GM18502 (cell line): ENCODE measurements around the gene ZNF619.

Experiments used
- ATAC-seq: cut with Tn5 transposase; IDR thresholded peaks from one replicate; pipeline ENCODE4 v1.9.1; 2021; ENCODE audit warnings: mild to moderate bottlenecking; ENCODE audit not compliant: unreplicated experiment, poor library complexity

Gene ZNF619

DNA sequence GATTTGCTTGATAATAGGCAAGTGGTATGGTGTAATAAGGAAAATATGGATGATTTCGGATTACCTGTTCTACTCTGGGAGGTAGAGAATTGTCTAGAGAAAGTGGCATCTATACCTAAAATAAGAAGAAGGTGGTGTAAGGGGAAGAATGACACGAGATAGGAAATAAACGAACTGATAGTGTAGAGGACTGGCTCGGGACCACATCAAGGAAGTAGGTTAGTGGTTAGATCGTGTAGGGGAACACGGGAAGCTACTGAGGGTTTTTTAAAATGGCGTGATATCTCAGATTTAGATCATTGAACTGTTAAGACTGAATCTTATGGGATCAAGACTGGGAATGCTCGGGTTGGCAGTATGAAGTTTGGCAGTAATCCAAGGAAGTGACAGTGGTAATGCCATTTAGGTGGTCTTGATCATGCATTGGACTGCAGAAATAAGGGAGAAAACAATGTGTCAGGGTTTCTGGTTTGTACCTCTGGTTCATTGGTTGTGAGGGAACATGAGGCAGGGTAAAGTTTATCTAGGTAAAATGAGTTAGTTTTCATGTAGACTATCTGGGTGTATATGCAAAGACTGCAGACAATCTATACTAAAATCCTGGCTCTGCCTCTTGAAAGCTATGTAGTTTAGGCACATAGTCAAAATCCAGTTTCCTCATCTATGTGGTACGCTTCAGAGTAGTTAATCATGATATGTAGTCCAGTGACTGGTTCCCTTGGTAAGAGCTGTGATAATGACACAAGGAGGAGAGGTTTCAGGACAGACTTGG lies 12.4 kb upstream of the ZNF619 start:
- ATAC-seq: no peak

DNA sequence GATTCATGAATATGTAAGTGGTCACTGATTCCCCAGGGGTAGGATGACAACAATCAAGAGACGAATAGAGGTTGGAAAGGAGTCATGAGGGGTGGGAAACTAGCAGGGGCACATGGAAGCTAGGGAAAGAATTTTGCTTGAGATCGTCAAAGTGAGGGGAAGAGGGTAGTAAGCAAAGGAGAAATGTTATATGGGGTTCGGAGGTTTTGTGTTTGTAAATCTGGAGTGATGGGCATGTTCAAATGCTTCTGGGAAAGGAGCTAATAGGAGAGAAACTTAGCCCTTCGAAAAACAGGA lies 11.9 kb upstream of the ZNF619 start:
- no peak for ATAC-seq

DNA sequence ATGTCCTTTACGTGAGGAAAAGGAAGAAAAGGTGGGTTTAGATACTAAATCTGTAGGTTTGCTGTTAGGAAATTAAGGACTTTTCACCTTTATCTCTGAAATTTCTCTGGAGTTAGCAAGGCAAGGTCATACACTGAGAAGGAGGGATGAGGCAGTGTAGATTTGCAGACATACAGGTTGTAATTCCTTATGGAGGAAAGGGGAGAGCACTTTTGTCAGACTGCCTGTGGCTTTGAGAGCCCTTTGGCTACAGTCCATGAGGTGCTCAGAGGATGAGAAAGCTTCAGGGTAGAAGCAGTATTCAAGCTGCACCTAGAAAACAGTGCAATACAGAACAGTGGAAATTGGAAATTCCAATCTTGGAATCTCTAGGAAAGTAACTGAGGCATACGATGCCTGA lies 11.5 kb upstream of the ZNF619 start:
- ATAC-seq: no peak

DNA sequence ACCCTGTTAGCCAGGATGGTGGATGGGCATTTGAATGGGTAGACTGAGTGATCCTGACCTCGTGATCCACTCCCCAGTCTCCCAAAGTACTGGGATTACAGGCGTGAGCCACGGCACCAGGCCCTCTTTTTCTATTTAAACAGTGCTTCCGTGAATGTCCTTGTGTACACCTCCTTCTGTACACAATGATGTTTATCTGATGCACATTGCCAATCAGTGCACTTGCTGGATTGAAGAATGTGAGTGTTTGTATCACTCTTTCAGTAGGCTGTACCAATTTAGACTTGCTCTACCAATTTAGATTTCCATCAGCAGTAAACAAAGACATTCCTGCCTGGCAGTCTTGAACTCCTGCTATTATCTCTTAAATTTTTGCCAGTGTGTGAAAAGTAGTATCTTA lies 8.9 kb upstream of the ZNF619 start:
- no peak for ATAC-seq

DNA sequence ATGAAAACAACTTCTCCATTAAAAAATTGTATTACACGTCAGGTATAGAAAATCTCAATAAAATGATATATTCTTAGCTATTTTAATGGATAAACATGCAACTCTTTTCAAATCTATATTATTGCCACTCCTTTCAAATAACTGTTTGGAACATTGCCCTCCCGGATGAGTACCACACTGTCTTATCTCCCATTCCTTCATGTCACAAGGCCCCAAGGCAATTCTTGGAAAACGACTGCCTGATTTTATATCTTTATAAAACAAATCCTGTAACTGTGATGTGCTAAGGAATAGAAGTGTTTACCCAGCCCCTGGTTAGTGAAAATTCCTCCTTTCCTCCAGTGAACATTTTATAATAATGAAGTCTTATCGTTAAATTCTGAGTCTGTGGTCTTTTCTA lies 6.2 kb upstream of the ZNF619 start:
- ATAC-seq: no peak

DNA sequence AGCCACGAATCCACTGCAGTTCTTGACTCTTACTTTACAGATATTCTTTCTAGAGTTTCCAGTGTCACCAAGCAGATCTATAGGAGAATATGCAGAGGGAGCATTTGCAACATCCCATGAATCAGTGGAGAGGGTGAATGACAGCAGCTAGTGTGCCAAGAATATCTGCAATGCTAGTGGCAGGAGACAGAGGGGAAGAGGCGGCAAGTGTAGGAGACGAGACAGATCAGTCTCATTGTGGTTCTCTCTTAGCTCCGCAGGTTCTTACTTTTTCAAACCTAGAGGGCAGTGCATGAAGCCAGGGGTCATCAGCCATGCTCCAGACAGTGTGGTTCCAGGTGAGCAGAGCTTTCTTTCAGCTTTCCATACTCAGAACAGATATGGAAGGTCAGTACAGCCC lies 744 bp downstream of the ZNF619 start:
- no peak for ATAC-seq

DNA sequence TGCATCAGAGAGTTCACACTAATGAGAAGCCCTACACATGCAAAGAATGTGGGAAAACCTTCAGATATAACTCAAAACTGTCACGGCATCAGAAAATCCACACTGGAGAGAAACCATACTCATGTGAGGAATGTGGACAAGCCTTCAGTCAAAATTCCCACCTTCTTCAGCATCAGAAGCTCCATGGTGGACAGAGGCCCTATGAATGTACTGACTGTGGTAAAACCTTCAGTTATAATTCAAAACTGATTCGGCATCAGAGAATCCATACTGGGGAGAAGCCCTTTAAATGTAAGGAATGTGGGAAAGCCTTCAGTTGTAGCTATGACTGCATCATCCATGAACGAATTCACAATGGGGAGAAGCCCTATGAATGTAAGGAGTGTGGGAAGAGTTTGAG lies 10.2 kb downstream of the ZNF619 start:
- no peak for ATAC-seq

DNA sequence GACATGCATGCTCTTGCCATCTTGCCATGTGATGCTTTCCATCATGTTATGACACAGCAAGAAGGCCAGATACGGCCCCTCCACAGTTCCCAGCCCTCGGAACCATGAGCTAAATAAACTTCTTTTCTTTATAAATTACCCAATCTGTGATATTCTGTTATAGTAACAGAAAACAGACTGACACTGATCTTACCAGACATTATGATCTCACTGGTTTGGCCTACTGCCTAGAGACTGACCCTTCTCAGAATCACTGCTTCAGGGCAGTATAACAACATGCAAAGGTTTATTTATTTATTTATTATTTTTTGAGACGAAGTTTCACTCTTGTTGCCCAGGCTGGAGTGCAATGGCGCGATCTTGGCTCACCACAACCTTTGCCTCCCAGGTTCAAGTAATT lies 14.0 kb downstream of the ZNF619 start:
- ATAC-seq: no peak

DNA sequence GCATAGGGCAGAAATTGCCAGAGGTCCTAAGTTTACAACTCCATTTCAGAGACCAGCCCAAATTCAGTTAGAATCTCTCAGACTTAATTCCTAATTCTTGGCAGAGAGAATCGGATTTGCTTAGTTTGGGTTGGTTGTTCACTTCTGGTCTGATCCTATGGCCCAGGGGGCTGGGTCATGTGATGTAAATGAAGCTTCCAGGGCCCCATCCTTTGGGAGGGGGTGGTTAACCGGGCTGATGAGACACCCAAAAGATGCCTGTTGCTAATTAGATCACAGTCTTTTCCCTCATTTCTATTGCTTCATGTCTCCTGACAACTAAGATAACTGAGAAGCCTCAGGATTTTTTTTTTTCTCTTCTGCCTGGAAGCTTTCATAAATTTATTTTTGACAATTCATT lies 17.8 kb downstream of the ZNF619 start:
- no peak for ATAC-seq

DNA sequence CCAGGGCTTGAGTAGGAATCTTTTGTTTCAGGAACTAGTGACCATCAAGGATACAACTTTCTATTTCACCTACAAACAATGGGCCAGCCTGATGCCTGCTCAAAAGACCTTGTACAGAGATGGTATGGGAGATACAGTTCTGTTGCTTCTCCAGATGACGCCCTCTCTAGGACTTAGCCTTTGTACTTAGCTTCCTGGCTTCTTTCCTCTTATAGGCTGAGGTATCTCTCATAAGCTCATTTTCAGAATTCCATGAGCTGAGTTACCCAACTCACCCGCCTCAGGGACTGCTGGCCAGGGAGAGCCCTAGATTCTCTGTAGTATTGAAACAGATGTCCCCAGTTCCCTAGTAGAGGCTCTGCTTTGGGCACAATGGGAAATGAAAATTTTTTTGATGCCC lies 20.4 kb downstream of the ZNF619 start:
- ATAC-seq: no peak

DNA sequence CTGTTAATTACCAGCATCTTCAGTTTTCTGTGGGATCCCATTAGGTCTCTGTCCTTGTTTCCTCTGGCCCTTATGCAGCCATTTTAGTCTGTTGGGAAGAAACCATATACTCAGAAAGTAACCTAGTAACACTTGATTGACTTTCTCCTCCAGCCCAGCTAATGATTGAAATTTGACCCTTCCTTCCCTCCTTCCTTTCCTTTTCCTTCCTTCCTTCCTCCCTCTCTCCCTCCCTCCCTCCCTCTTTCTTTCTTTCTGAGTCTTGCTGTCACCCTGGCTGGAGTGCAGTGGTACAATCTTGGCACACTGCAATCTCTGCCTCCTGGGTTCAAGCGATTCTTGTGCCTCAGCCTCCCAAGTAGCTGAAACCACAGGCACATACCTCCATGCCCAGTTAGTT lies 23.0 kb downstream of the ZNF619 start:
- ATAC-seq: no peak

DNA sequence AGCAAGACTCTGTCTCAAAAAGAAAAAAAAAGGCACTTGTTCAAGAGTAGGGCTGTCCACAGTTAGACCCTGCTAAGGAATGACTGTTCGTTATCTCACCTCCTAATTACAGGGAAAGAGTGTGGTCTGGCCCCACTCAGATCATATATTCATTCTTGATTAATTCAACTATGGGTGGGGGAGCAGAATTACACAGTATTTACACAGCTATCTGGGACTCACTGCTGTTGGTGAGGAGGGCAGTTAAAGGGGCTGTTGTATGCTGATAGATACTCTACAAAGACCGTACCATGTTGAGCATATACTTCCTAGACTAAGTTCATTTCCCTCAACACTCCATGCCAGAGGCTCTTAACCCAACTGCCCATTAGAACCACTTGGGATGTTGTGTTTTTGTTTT lies 25.1 kb downstream of the ZNF619 start:
- ATAC-seq: no peak

DNA sequence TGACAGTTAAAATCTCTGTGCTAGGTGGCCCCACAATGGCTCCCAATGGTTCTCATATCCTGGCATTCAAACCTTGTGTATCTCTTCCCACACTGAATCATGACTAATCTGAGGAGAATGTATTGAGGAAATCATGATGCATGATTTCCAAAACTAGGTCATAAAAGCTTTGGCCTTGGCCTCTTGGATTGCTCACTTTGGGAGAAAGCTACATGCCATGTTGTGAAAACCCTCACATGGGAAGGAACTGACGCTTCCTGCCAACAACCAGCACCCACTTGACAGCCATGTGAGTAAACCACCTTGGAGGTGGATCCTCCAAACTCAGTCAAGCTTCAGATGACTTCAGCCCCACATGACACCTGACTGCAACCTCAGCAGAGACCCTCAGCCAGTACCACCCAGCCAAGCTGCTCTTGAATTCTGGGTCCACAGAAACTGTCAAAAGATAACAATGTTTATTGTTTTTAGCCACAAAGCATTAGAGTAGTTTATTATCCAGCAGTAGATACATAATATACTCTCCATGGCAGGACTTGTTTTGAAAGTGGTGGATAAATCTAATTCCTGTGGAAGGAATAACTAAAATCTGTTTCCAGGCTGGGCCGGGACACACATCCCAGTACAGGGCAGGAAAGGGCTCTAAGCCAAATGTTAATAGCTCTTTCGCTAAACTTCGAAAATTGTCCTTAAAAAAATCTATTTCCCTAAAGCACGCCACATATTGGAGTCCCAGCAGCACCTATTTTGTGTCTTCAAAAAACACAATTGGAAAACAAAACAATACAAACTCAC lies 27.9 kb downstream of the ZNF619 start:
- ATAC-seq: no peak

DNA sequence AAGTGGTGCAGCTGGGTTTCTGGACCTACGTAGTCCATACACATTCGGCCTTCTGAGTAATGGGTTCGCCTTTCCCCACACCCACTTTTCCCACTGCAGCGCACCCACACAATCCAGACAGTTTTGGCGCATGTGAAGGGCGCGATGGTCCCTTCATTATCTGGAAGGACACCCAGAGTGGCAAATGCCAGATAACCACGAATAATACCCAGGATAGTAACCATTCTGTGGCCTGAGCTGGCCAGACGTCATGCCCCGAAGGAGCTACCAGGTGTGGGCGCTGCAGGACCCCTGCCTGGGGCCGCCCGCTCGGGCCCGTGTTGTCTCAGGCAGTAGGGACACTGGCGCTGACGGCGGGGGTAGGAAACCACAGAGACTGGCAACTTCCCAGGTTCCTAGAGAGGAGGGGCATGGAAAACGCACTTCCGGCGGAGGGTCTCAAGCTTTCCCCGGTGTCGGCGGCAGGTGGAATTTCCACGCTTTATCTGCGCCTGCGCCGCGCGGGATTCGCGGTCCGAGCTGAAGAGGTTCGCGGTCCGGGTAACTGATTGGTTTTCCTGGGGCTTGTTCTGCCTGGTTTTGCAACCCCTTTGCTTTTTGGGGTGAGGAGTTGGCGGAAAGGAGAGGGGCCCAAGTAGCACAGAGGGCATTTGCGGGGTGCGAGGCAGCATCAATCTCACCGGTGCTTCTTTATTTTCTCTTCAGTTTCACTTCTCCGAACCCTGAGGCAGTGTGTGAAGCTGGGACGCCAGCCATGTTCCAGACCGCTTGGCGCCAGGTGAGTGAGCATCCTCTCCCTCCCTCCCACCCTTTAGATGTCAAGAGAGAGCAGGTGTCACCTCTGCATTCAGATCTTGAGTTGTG lies 28.9 kb downstream of the ZNF619 start, which contains the start of gene ZNF620:
Gene ZNF620, plus strand, starts transcription at position 441 of the 864 bp plus-strand sequence. Its CDS starts 314 bp downstream, at position 755.
- peak; percentile 85 for ATAC-seq

DNA sequence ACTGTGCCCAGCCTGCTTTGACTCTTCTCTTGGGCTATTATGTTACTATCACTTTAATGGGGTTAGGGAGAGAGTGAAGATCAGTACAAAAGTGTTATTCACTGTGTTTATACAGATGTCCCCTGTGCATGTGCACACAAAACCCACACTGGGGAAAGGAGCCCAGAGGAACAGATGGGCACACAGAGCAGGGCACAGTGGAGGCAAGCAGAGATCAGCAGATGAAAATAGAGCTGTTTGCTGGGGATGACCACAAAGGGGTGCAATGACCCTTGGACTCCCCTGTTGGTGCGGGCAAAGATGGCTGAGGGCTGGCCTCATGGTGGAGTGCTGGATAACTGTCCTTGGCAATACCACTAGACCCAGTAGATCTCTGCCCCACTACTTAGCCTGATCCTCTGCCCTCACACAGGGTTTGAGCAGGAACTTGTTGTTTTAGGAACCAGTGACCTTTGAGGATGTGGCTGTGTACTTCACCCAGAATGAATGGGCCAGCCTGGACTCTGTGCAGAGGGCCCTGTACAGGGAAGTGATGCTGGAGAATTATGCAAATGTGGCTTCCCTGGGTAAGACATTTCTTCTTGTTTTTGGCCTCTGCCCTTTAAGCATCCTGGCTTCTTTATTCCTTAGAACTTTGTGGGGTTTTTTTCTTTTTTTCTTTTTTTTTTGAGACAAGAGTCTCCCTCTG lies 34.3 kb downstream of the ZNF619 start:
- no peak for ATAC-seq

DNA sequence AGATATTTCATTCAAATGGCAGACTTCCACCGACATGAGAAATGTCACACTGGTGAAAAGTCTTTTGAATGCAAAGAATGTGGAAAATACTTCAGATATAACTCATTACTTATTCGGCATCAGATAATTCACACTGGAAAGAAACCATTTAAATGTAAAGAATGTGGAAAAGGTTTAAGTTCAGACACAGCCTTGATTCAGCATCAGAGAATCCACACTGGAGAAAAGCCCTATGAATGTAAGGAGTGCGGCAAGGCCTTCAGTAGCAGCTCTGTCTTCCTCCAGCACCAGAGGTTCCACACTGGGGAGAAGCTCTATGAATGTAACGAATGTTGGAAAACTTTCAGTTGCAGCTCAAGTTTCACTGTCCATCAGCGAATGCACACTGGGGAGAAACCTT lies 39.3 kb downstream of the ZNF619 start:
- ATAC-seq: no peak

DNA sequence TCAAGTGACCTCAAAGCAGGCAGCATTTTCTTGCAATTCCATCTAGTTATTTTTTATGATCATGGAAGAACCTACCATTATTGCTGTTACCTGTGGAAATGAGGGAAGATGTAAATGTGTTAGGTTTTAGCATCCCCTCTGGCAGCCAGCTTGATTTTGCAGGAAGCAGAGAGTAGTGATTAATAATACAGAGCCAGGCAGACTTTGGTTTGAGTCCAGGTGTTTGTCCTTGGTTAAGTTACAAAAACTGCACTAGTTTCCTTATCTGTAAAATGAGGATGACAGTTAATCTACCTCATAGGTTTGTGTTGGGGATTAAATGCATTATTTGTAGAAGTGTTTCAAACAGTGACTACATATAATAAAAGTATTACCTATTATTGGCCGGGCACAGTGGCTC lies 41.1 kb downstream of the ZNF619 start:
- ATAC-seq: no peak

DNA sequence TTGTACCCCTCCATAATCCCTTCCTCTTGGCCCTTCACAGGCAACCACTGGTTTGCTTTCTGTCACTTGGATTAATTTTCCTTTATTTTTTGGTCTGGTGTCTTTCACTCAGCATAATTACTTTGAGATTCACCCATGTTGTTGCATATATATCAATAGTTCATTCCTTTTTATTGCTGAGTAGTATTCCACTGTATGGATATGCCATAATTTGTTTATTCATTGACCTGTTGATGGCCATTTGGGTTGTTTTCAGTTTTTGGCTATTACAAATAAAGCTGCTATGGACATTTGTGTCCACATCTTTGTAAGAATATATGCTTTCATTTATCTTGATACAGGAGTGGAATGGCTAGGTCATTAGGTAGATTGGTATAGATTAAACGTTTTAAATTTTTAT lies 41.9 kb downstream of the ZNF619 start:
- no peak for ATAC-seq

DNA sequence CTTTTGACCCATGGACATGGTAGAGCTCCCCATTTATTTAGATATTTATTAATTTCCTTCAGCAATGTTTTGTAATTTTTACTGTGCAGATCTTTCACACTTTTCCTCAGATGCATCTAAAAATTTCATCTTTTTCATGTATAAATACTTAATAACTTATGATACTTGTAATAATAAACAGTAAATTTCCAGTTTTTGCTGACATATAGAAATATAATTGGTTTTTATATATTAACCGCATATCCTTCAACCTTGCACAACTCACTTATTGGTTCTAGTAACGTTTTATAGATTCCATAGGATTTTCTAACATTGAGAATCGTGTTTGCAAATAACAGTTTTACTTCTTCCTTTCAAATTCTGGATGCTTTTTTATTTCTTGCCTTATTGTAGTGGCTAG lies 44.3 kb downstream of the ZNF619 start:
- no peak for ATAC-seq

DNA sequence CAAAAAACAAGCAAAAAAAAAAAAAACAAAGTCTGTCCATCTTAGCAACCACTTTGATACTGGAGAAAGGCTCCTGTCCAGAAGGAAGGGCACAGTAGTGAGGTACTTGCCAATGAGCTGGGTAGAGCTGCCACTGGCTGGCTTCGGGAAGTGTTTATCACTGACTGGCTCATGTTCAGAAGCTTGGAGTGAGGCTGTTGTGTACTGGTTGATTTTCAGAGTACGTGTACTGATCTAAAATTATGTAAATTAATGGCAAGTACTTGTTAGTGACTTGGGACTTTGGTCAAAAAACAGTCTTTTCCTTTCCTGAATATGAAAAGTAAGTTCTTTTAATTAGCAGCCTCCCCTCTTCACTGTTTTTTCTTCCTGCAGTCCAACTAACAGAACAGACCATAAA lies 46.9 kb downstream of the ZNF619 start:
- no peak for ATAC-seq

DNA sequence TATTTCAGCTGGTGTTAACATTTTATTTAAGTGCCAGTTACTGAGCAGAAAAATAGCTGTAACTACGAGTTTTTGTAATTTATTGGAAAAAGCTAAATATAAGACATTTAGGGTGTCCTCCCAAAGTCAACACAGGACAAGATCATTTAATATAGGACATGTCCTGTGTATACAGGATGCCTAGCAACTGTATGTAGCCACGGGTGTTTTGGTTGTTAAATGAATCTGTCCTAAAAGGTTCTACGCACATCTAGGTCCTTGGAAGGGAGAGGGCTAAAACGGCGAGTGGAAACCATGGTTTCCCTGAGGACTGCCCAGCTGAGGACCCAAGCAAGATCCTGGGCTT lies 47.3 kb downstream of the ZNF619 start:
- ATAC-seq: peak; percentile 30
